A549 (cell line): ENCODE measurements around the gene ERICH2.

Experiments
- CBX2 ChIP-seq: fragments of 200-600 bp; sonication (generic); IDR thresholded peaks from 2 replicates; pipeline ENCODE4 v1.6.1; 2016; ENCODE audit warnings: low read depth, mild to moderate bottlenecking, borderline replicate concordance
- EHMT2 ChIP-seq: fragments of 200-600 bp; sonication (generic); IDR thresholded peaks from 2 replicates; pipeline ENCODE4 v1.6.1; 2016; ENCODE audit warnings: antibody characterized with exemption, low read depth, mild to moderate bottlenecking, moderate library complexity
- ESRRA ChIP-seq: fragments of 150-350 bp; IDR thresholded peaks from 2 replicates; pipeline ENCODE4 v1.6.1; 2014; ENCODE audit warnings: mild to moderate bottlenecking, low read length, borderline replicate concordance
- JUN ChIP-seq, 2 experiments: fragments of >200 bp; sonication (Bioruptor Twin); formaldehyde crosslinking; IDR thresholded peaks; 2 replicates in 1 of 2; 3 replicates in 1 of 2; pipeline ENCODE4 v1.6.1; 2016 to 2017
- POLR2A ChIP-seq: IDR thresholded peaks from 2 replicates; pipeline ENCODE4 v1.6.1; 2012; ENCODE audit warnings: mild to moderate bottlenecking, low read length
- SMC3 ChIP-seq: fragments of >200 bp; sonication (Bioruptor Twin); formaldehyde crosslinking; IDR thresholded peaks from 3 replicates; pipeline ENCODE4 v1.6.1; 2018; ENCODE audit warnings: inconsistent platforms
- TF ChIP-seq, protein P1 (sequence below): fragments of 200-600 bp; sonication (generic); IDR thresholded peaks from 2 replicates; pipeline ENCODE4 v1.6.1; 2016; ENCODE audit warnings: antibody characterized with exemption, mild to moderate bottlenecking, moderate library complexity
- TF ChIP-seq, protein P2 (sequence below): fragments of >200 bp; sonication (Bioruptor Twin); formaldehyde crosslinking; IDR thresholded peaks from 3 replicates; pipeline ENCODE4 v1.5.1; 2016

DNA sequence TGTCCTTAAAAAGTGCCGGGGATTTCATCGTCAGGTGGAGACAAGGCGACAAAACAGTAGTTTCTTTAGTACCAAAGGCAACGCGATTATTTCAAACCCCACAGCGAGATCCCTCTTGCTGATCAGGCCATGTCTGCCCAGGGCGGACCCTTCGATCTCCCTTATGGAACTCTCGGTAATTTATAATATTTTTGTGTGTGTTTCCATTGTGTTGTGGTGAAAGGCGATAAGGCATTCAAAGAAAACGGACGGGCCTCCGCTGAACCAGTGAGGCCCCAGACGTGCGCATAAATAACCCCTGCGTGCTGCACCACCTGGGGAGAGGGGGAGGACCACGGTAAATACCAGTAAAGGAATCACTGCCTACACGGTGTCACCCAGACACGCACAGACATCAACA lies 45.1 kb downstream of the ERICH2 start:
- TF ChIP-seq, protein P1, sequence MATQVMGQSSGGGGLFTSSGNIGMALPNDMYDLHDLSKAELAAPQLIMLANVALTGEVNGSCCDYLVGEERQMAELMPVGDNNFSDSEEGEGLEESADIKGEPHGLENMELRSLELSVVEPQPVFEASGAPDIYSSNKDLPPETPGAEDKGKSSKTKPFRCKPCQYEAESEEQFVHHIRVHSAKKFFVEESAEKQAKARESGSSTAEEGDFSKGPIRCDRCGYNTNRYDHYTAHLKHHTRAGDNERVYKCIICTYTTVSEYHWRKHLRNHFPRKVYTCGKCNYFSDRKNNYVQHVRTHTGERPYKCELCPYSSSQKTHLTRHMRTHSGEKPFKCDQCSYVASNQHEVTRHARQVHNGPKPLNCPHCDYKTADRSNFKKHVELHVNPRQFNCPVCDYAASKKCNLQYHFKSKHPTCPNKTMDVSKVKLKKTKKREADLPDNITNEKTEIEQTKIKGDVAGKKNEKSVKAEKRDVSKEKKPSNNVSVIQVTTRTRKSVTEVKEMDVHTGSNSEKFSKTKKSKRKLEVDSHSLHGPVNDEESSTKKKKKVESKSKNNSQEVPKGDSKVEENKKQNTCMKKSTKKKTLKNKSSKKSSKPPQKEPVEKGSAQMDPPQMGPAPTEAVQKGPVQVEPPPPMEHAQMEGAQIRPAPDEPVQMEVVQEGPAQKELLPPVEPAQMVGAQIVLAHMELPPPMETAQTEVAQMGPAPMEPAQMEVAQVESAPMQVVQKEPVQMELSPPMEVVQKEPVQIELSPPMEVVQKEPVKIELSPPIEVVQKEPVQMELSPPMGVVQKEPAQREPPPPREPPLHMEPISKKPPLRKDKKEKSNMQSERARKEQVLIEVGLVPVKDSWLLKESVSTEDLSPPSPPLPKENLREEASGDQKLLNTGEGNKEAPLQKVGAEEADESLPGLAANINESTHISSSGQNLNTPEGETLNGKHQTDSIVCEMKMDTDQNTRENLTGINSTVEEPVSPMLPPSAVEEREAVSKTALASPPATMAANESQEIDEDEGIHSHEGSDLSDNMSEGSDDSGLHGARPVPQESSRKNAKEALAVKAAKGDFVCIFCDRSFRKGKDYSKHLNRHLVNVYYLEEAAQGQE, result no peak
- no peak for TF ChIP-seq SMC3
- TF ChIP-seq, protein P2, sequence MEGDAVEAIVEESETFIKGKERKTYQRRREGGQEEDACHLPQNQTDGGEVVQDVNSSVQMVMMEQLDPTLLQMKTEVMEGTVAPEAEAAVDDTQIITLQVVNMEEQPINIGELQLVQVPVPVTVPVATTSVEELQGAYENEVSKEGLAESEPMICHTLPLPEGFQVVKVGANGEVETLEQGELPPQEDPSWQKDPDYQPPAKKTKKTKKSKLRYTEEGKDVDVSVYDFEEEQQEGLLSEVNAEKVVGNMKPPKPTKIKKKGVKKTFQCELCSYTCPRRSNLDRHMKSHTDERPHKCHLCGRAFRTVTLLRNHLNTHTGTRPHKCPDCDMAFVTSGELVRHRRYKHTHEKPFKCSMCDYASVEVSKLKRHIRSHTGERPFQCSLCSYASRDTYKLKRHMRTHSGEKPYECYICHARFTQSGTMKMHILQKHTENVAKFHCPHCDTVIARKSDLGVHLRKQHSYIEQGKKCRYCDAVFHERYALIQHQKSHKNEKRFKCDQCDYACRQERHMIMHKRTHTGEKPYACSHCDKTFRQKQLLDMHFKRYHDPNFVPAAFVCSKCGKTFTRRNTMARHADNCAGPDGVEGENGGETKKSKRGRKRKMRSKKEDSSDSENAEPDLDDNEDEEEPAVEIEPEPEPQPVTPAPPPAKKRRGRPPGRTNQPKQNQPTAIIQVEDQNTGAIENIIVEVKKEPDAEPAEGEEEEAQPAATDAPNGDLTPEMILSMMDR, result no peak
- no peak for TF ChIP-seq JUN (IDR thresholded peaks at IDR 0.05)
- no peak for TF ChIP-seq POLR2A
- TF ChIP-seq EHMT2, result no peak
- TF ChIP-seq ESRRA, result no peak
- no peak for TF ChIP-seq CBX2
